Astrocyte of the spinal cord (primary cell): Measurements from ENCODE around the gene CAMTA1.
A peak's percentile ranks its signal among the peaks of the same experiment; 100 is the strongest.

Experiments used
- DNase-seq: peaks from one replicate; pipeline ENCODE4 v3.0.0; 2011; ENCODE audit warnings: low read depth, low spot score
- H3K4me3 ChIP-seq: 2 replicates; pipeline ENCODE4 v1.5.1; 2011; ENCODE audit warnings: low read depth, mild to moderate bottlenecking, low read length, moderate library complexity
- CTCF ChIP-seq: IDR thresholded peaks from 2 replicates; pipeline ENCODE4 v1.5.1; 2012; ENCODE audit warnings: low read depth, mild to moderate bottlenecking, low read length, inconsistent platforms
- in situ Hi-C: cut with HindIII; loops from 2 replicates; pipeline ENCODE4 v1.10.0; 2017; ENCODE audit warnings: low sequenced_read_pairs

CAMTA1 gene

GRCh38 chr1:7422966-7423365 lies 637.7 kb downstream of the CAMTA1 start:
- no peak for DNase-seq
- no peak for TF ChIP-seq CTCF
- H3K4me3 ChIP-seq, result no peak overlapping the region
- in situ Hi-C loops, result no loop called here

GRCh38 chr1:7424352-7424890 lies 639.2 kb downstream of the CAMTA1 start:
- DNase-seq, result peak; percentile 17
- H3K4me3 ChIP-seq, result no peak overlapping the region
- TF ChIP-seq CTCF, result no peak
- in situ Hi-C loops, result no loop called here

GRCh38 chr1:7425229-7425628 lies 640.0 kb downstream of the CAMTA1 start:
- no peak overlapping the region for H3K4me3 ChIP-seq
- no peak for TF ChIP-seq CTCF
- no peak for DNase-seq
- in situ Hi-C loops, result no loop called here

GRCh38 chr1:7425771-7426170 lies 640.5 kb downstream of the CAMTA1 start:
- no peak for DNase-seq
- H3K4me3 ChIP-seq, result no peak overlapping the region
- TF ChIP-seq CTCF, result no peak
- in situ Hi-C loops, result no loop called here

- DNase-seq, result no peak
- H3K4me3 ChIP-seq, result no peak overlapping the region
- TF ChIP-seq CTCF, result no peak
- in situ Hi-C loops, result no loop called here
These were observed 641.7 kb downstream of the CAMTA1 start for GRCh38 chr1:7426780-7427604.

GRCh38 chr1:7427605-7428300 lies 642.5 kb downstream of the CAMTA1 start:
- in situ Hi-C loops, result no loop called here
- DNase-seq, result no peak
- TF ChIP-seq CTCF, result no peak
- no peak overlapping the region for H3K4me3 ChIP-seq
